Caki2 (cell line): ENCODE results near the gene MTG2. TPM values are rescaled to one million over a fixed set of nuclear protein-coding genes. Genes with fewer than 3 reads are reported as not detected.

Source experiments
- DNase-seq: peaks from one replicate; pipeline ENCODE4 v3.0.0-alpha.2; 2015; ENCODE audit warnings: low read depth
- in situ Hi-C: cut with HindIII; loops from 2 replicates; pipeline ENCODE4 v1.10.0; 2016; ENCODE audit warnings: low sequenced_read_pairs, low pct_unique_long_range_greater_than_20kb, mixed read lengths
- total RNA-seq: library from RNA; depleted of rRNA; stranded (reverse); fragments of >200 nt; shearing (Covaris generic); gene quantifications from 2 replicates; pipeline ENCODE4 v1.2.3, GENCODE V29; 2014; ENCODE audit warnings: low replicate concordance

Gene MTG2
- total RNA-seq, 1 experiment from 2014 or later, result 21.8 TPM

- DNase-seq, result no peak
- in situ Hi-C loops, result no loop called here
Observed at GRCh38 chr20:62158088-62158400, 24.8 kb upstream of the MTG2 start.

DNA sequence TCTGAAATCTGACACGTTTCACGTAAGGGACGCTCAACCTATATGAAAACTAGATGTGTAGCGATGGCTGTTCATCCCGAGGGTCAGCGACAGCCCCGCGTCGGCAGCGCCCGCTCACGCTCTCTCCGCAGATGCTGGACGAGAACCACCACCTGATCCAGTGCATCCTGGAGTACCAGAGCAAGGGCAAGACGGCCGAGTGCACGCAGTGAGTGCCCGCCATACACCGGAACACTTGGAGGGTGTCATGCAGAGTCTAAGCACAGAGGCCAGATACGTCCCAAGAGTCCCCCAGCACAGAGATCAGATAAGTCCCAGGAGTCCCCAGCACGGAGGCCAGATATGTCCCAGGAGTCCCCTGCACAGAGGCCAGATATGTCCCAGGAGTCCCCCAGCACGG lies 24.3 kb upstream of the MTG2 start:
- DNase-seq, result no peak
- in situ Hi-C loops, result no loop called here

DNA sequence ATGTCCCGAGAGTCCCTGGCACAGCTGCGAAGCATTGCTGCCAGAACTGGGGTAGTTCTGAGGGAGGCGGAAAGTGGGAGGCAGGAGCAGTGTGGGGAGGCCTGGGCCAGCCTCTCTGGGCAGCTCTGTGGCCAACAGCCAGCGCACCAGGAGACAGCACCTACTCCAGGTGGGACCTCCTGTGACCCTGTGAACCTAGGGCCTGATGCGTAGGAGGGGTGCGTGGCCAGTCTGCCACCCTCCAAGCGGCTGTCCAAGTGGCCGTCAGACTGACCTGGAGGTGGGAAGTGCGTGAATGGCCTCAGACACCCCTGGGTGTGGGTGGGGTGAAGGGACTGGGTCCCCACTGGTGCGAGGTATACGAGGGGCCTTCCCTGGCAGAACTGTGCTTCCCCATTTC lies 23.8 kb upstream of the MTG2 start:
- in situ Hi-C loops, result no loop called here
- DNase-seq, result no peak

DNA sequence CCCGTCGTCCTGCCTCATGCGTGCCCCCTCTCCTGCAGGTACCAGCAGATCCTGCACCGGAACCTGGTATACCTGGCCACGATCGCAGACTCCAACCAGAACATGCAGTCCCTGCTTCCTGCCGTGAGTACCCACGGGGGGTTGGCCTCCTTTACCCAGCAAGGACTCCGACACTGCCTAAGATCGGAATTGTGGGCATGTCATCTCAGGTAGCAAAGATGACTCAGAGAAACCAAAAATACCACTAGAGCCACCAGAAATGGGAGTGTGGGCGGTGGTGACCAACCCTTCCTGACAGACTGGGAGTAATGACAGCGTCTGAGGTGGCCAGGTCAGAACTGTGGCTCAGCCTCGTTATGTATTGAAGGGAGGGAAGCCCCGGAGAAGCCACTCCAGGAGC lies 23.0 kb upstream of the MTG2 start:
- in situ Hi-C loops, result no loop called here
- DNase-seq, result peak; percentile 51

- in situ Hi-C loops, result no loop called here
- DNase-seq, result no peak
Observed at GRCh38 chr20:62160253-62160652, 22.6 kb upstream of the MTG2 start.

DNA sequence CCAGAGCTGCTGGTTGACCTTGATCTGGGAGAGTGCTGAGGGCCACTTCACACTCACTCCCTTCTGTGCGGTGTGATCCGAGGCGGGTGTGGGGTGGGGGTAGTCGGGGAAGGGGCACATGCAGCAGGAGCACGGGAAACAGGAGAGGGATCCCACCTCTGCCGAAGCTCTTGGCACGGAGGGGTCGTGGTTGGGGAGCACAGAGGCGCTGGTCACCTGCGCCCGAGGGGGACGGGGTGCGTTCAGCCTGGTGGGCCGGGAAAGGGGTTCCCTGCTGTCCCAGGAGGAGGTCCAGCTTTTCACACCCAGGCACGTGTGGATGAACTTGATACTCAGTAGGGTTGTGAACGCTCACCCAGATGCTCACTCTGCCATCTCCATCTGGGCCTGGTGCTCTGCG lies 22.0 kb upstream of the MTG2 start:
- in situ Hi-C loops, result no loop called here
- DNase-seq, result no peak

DNA sequence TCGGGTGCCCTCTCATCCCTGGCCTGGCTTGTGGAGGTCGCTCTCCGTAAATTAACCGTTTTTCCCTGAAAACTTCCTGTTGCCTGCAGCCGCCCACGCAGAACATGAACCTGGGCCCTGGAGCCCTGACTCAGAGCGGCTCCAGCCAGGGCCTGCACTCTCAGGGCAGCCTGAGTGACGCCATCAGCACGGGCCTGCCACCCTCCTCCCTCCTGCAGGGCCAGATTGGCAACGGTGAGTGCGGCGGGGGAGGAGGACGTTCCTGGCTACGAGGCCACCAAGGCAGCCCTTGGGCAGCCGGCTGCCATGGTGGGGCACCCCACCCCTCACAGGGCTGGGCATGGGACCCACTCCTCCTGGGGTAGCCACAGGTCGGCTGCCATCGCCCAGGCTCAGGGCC lies 21.5 kb upstream of the MTG2 start:
- no peak for DNase-seq
- in situ Hi-C loops, result no loop called here

DNA sequence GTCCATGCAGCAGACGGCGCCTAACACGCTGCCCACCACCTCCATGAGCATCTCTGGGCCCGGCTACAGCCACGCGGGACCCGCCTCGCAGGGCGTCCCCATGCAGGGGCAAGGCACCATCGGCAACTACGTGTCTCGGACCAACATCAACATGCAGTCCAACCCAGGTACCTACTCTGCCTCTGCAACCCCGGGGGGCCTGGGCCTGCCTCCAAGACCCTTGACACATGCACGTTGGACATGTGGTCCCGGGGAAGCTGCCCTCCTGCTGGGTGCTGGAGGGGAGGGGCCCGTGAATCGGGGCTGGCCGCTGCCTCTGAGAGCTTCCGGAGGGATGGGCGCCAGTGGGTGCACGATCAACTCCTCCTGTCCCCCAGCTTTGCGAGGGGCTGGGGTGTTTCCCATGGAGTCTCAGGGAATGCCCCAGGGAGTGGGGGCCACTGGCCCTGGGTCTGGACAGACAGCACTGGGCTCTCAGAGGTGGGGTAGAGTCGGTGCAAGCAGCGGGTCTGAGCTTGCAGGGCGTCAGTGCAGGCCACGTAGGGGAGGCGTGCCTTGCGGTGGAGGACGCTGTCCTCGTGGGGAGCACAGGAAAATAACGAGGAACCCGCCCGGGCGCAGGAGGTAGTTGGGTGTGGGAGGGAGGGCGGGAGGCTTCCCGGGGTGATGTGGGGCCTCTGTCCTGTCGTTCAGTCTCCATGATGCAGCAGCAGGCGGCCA lies 19.9 kb upstream of the MTG2 start:
- DNase-seq, result no peak
- in situ Hi-C loops, result no loop called here

DNA sequence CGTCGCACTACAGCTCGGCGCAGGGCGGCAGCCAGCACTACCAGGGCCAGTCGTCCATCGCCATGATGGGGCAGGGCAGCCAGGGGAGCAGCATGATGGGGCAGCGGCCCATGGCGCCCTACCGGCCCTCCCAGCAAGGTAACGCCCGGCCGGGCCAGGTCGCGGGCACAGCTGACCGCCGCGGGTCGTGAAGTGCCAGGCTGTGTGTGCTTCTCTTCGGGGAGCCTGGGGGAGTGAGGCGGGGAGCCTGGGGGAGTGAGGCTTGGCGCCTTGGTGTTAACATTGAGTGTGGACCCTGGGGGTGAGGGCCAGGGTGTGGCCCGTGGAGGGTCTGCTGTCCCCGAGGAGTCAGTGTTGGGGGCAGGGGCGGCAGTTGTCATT lies 19.4 kb upstream of the MTG2 start:
- in situ Hi-C loops, result no loop called here
- DNase-seq, result no peak

DNA sequence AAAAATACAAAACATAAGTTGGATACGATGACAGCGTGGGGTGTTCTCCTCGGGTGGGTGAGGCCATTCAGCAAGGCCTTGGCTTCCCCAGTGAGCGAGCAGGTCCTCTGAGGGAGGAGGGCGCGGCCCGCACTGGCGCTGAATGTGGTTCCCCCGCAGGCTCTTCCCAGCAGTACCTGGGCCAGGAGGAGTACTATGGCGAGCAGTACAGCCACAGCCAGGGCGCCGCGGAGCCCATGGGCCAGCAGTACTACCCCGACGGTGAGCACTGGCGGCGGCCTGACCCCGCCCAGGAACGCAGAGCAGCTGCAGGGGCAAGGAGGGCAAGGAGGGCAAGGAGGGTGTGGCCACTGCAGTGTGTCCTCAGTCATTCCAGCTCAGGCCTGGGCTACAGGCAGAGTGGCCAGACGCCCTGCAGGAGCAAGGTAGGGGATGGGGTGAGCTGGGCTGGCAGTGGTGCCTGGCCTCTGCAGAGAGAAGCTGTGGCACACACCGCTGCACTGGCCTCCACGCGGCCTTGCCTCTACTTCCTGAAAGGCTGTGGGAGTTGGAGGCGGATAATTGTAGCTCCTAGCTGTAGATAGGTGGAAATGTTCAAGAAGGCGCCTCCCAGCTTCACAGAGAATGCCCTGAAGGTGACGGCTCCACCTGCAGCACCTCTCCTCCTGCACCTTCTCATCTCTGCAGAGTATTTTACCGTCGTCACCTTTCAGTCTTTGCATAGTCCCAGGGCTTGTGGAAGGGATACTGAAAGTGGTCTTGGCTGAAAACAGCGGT lies 18.7 kb upstream of the MTG2 start:
- in situ Hi-C loops, result no loop called here
- no peak for DNase-seq

GRCh38 chr20:62164879-62165761 lies 17.7 kb upstream of the MTG2 start:
- in situ Hi-C loops, result no loop called here
- no peak for DNase-seq

DNA sequence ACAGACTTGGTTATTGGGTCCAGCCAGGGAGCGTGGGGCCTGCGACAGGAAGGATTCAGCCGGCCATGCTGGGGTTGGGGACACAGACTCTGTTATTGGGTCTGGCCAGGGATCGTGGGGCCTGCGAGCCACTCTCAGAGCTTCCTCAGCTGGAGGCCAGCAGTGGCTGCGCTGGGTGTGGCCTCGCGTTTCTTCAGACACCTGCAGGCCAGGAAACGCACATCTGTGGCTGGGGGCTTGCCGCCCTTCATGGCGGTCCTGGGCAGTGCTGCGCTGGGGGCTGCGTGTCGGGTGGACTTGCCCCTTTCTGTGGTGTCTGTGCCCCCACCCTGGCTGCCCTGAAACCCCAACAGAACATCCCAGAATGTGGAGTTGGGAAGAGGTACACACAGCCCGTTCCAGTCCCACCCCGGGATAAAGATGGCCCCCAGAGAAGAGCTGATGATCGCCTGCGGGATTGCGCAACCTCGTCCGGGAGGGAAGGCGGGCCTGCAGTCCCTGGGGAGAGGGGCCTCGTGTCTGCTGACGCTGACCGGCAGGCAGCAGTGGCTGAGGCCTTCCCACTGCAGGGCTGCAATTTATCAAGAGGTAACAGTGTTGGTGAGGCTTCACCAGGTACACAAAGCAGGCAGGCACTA lies 16.9 kb upstream of the MTG2 start:
- no peak for DNase-seq
- in situ Hi-C loops, result no loop called here

DNA sequence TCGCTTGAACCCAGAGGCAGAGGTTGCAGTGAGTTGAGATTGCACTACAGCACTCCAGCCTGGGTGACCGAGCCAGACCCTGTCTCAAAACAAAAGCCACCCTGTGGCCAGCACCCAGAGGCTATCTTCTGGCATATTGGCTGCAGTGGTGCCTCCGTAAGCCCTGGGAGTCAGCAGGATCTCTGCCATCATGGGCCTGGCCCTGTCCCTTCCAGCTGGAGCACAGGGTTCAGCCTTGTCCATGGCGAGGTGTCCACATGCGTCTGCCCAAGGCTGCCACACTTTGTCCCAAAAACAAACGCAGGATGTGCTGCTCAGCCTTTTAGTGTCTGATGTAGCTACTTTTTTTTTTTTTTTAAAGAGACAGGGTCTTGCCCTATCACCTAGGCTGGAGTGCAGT lies 15.4 kb upstream of the MTG2 start:
- no peak for DNase-seq
- in situ Hi-C loops, result no loop called here

- DNase-seq, result no peak
- in situ Hi-C loops, result no loop called here
Observed at GRCh38 chr20:62168061-62168460, 14.8 kb upstream of the MTG2 start.

- in situ Hi-C loops, result no loop called here
- no peak for DNase-seq
Observed at GRCh38 chr20:62168890-62169435, 13.9 kb upstream of the MTG2 start.

DNA sequence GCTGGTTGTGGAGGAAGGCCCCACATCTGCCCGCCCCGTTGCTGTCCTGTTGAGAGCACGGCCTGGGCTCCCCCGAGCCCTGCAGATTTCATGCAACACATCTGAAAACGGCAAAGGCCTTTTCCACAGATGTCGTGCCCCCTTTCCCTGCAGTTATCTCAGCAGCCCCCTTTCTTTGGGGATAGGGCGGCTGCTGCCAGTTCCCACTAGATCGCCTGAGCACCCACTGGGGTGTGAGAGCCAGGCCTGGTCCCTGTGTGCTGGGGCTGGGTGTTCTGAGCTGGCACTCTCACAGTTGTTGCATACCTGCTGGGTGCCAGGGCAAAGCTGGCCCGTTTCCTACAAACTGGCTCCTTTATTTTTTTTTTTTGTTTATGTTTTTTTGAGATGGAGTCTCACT lies 12.3 kb upstream of the MTG2 start:
- in situ Hi-C loops, result no loop called here
- DNase-seq, result no peak

GRCh38 chr20:62171245-62171644 lies 11.6 kb upstream of the MTG2 start:
- in situ Hi-C loops, result no loop called here
- no peak for DNase-seq

- DNase-seq, result no peak
- in situ Hi-C loops, result no loop called here
Observed at GRCh38 chr20:62172666-62173065, 10.2 kb upstream of the MTG2 start.
